ENCODE results near the gene ZYG11B. TPM values are rescaled to one million over a fixed set of nuclear protein-coding genes. Genes with fewer than 3 reads are reported as not detected.
A peak's percentile ranks its signal among the peaks of the same experiment; 100 is the strongest.
"Not testable (repeated sequence)": the region's sequence is repeated elsewhere in the genome, so short reads cannot be mapped to it uniquely, and the experiment has no call there.

Gene ZYG11B
- total RNA-seq, 1 experiment from 2014 or later = 18.3 TPM

DNA sequence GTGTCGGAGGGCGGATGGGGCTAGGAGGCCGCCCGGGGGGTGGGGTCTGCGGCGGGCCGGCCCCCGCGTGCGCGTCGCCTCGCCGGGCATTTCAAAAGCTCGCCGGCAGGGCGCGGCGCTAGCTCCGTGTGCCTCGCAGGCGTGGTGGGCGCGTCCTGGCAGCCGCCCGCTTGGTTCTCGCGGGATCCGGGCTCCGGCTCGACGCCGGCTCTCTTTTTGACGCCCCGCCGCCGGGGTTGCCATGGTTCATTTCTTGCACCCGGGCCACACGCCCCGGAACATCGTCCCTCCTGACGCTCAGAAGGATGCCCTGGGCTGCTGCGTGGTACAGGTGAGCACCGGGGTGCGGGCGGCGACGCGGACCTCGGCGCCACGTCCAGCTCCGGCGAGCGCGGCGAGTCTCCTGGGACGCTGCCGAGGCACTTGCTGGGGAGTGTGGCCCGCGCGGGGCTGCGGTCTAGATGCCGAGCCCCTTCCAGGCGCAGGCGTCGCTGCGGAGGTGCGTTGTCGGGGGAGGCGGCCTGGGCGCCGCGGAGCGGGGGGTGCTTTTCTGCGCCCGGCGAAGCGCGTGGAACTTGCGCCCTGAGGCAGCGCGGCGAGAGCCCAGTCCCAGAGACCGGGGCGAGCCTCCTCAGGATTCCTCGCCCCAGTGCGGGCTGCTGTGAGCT lies 116.5 kb downstream of the ZYG11B start, which contains the start of gene ZYG11A:
ZYG11A (plus strand) TSS at position 118 of the 668 bp plus-strand sequence; CDS start at position 242, 124 bp downstream.
- DNase-seq (ENCODE audit: low read depth) = peak; percentile 80

DNA sequence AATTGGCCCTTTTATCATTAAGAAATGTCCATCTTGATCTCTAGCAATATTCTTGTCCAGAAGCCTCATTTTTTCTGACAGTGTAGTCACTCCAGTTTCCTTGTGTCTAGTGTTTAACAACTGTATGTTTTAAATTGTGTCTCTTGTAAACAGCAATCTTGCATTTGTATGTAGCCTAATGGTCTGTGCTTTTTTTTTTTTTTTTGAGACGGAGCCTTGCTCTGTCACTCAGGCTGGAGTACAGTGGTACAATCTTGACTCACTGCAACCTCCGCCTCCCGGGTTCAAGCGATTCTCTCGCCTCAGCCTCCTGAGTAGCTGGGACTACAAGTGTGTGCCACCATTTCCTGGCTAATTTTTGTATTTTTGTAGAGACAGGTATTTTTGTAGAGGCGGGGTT lies 118.9 kb downstream of the ZYG11B start:
- DNase-seq (ENCODE audit: low read depth) = not testable (repeated sequence)

GRCh38 chr1:52848423-52848822 lies 122.2 kb downstream of the ZYG11B start:
- no peak for DNase-seq (ENCODE audit: low read depth)

GRCh38 chr1:52850951-52851350 lies 124.7 kb downstream of the ZYG11B start:
- no peak for DNase-seq (ENCODE audit: low read depth)

DNA sequence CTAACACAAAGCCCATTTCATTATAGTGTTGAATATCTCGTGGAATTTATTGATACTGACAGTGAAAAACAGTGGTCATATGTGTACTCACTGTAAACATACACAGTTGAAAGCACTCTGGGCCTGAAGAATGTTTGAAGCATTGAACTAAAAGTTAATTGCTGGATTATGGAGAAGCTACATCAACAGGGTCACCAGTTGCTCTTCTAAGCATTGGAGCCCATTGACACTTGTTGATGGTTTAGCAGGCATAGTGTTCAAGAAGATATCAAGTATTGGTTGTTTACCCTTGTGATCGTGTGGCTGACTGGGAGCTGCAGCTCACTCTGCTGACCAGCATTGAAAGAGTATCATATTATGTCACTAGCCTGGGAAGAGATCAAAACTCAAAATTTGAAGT lies 126.6 kb downstream of the ZYG11B start:
- no peak for DNase-seq (ENCODE audit: low read depth)

GRCh38 chr1:52855584-52855983 lies 129.3 kb downstream of the ZYG11B start:
- no peak for DNase-seq (ENCODE audit: low read depth)

DNA sequence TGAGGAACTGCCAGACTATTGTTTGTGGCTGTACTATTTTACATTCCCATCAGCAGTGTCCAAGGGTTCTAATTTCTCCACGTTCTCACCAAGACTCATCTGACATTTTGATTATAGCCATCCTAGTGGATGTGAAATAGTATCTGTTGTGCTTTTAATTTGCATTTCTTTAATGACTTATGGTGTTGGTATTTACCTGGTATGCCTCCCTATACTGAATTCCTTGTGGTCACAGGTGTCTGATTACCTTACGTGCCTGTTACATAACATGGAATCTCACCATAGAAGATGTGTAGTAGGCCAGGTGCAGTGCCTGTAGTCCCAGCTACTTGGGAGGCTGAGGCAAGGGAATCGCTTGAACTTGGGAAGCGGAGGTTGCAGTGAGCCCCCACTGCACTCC lies 129.8 kb downstream of the ZYG11B start:
- DNase-seq (ENCODE audit: low read depth) = no peak

GRCh38 chr1:52857443-52857842 lies 131.2 kb downstream of the ZYG11B start:
- DNase-seq (ENCODE audit: low read depth) = no peak

DNA sequence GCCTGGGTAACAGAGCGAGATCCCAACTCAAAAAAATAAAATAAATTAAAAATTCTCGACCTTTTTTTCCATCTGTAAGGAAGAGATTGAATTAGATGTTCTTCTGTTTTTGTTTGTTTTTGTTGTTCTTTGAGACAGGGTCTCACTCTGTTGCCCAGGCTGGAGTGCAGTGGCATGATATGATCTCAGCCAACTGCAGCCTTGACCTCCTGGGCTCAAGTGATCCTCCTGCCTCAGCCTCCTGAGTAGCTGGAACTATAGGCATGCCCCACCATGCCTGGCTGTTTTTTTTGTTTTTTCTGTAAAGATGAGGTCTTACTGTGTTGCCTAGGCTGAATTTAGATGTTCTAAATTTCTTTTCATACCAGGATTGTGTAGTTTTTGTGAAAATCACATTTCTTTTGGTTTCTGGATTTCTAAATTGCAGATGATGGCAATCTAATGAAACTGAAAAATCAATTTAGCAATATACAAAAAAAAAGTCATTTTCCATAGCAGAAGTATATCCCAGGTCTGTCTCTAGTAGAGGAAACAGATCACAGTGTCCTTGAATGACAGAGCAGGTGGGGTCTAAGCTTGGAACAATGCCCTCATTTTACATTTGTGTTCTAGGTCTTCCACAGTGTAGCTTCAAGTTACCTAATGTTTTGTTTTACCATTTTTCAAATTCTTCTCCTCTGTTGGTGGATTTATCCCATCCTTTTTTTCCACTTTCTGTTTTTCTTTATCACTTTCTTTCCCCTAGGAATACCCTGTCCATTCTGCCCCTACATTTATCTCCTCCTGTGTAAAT lies 136.6 kb downstream of the ZYG11B start:
- DNase-seq (ENCODE audit: low read depth) = no peak

DNA sequence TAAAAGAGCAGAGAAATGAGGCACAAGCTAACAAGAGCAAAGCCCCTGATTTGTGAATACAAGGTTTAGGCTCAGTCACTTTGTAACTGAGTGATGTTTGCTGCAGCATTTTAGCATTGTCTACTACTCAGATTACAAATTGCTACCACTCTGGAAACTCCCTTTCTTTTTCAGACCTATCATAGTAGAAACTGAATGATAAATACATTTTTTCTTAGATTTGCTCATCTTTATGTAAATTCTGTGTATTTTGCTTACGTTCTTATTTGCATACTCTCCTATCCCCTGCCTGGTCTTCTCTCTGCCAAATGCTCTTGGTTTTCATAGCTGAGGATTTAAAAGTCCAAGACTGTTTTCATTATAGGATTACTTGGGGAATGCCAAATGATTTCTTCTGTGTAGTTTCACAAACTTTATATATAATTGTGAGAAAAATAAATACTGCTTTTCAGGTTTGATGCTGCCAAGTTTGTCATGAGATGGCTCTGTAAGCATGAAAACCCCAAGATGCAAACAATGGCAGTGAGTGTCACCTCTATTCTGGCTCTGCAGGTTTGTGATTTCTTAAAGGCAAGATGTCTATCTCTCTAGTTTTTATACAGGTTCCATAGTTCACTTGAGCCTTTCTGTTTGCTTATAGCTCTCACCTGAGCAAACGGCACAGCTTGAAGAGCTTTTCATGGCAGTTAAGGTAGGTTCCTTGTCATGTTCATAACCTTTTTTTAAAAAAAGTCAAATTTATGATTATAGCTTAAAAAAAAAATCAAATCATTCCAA lies 141.0 kb downstream of the ZYG11B start:
- no peak for DNase-seq (ENCODE audit: low read depth)

- DNase-seq (ENCODE audit: low read depth) = not testable (repeated sequence)
Observed at GRCh38 chr1:52869727-52870126, 143.5 kb downstream of the ZYG11B start.

DNA sequence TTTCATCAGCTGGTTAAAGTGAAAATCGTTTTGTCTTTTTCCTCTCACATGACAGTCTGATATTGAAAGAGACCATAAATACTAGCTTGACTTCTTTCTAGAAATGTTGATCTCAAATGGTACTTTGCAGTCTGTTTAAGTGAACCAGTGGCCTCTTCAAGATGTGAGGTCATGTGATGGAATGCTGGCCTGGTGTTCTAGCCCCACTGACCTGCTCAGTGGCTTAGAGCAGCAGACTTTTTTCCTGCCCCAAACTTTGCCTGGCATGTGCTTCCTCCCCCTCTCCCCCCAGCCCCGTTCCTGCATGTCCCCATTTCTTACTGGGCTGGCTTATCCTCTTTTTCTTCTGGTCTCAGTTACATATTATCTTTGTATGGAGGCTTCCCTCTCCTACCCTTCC lies 150.6 kb downstream of the ZYG11B start:
- no peak for DNase-seq (ENCODE audit: low read depth)

Small RNAs within 50 kb of the gene (small RNA-seq; reads per million reads assigned to genes)
- gene RN7SL62P (not detected), gene RNU2-30P (0.20 reads per million), gene RNU6-969P (not detected)

Other genes starting within 250 kb of the ZYG11B start
- 21.7 and 27.9 TPM in 2 replicates for gene TUT4, start 173.4 kb upstream of the ZYG11B start, total RNA-seq (2014; rRNA removed; shearing (Covaris generic))
- gene GPX7, start 124.1 kb upstream of the ZYG11B start, total RNA-seq (2014; rRNA removed; shearing (Covaris generic)) = not detected in 2 replicates
- not detected in 2 replicates for gene SHISAL2A, start 93.3 kb upstream of the ZYG11B start, total RNA-seq (2014; rRNA removed; shearing (Covaris generic))
- 16.1 and 22.2 TPM in 2 replicates for gene COA7, start 28.1 kb upstream of the ZYG11B start, total RNA-seq (2014; rRNA removed; shearing (Covaris generic))
- 0.35 and 0.47 TPM in 2 replicates for gene ZYG11A, start 116.3 kb downstream of the ZYG11B start, total RNA-seq (2014; rRNA removed; shearing (Covaris generic))
- gene ECHDC2, start 195.3 kb downstream of the ZYG11B start, total RNA-seq (2014; rRNA removed; shearing (Covaris generic)) = 1.4 and 2.5 TPM in 2 replicates
- 40.9 and 59.3 TPM in 2 replicates for gene SCP2, start 200.8 kb downstream of the ZYG11B start, total RNA-seq (2014; rRNA removed; shearing (Covaris generic))